HPDE6-E6E7 (cell line): ENCODE results near the gene ANO10.
"Not testable (repeated sequence)": the region's sequence is repeated elsewhere in the genome, so short reads cannot be mapped to it uniquely, and the experiment has no call there.

Experiments
- DNase-seq: peaks from one replicate; pipeline ENCODE4 v3.0.0; 2011; ENCODE audit warnings: missing footprints; ENCODE audit errors: extremely low spot score

The ANO10 gene, protein sequence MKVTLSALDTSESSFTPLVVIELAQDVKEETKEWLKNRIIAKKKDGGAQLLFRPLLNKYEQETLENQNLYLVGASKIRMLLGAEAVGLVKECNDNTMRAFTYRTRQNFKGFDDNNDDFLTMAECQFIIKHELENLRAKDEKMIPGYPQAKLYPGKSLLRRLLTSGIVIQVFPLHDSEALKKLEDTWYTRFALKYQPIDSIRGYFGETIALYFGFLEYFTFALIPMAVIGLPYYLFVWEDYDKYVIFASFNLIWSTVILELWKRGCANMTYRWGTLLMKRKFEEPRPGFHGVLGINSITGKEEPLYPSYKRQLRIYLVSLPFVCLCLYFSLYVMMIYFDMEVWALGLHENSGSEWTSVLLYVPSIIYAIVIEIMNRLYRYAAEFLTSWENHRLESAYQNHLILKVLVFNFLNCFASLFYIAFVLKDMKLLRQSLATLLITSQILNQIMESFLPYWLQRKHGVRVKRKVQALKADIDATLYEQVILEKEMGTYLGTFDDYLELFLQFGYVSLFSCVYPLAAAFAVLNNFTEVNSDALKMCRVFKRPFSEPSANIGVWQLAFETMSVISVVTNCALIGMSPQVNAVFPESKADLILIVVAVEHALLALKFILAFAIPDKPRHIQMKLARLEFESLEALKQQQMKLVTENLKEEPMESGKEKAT

DNA sequence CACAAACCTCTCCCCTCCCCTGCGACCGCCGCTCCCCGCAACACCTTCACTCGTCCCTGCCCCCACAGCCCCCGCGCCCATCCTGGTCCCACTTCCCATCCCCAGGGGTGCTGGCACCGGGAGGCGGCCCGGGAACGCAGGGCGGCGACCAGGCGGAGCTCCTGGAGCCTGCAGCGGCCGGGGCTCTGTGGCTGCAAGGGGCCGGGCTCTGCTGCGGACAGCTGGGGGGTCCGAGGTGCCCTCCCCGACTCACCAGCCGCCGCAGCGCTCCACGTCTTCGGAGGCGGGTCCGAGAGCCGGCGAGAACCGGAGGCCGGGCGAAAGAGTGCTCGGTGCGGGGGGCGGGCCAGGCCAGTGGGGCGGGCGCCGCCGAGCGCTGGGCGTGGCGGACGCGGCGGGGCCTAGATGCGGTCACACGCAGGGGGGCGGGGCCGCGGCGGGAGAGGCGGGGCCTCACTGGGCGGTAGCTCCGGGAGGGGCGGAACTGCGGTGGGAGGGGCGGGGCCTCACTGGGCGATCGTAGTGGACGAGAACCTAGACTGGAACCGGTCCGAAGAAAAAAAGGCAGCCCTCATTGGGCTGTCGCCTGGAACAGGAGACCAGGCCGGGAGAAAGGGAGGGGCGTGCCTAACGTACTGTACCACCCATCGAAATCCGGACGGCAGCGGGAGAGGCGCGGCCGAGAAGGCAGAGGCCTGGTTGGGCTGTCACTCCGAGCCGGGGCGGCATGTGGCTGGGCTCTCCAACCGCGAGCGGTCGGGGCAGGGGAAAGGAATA, at the start of gene ANO10:
Gene ANO10 (minus strand): TSS at position 356 of the 777 bp plus-strand sequence. CDS start 16,159 bp downstream, outside the sequence.
- DNase-seq: peak; percentile 79

- no peak for DNase-seq
Observed at GRCh38 chr3:43670635-43671522, 49.1 kb upstream of the ANO10 start.

- not testable (repeated sequence) for DNase-seq
Observed at GRCh38 chr3:43665011-43665410, 43.2 kb upstream of the ANO10 start.

- not testable (repeated sequence) for DNase-seq
Observed at GRCh38 chr3:43661376-43661775, 39.6 kb upstream of the ANO10 start.

DNA sequence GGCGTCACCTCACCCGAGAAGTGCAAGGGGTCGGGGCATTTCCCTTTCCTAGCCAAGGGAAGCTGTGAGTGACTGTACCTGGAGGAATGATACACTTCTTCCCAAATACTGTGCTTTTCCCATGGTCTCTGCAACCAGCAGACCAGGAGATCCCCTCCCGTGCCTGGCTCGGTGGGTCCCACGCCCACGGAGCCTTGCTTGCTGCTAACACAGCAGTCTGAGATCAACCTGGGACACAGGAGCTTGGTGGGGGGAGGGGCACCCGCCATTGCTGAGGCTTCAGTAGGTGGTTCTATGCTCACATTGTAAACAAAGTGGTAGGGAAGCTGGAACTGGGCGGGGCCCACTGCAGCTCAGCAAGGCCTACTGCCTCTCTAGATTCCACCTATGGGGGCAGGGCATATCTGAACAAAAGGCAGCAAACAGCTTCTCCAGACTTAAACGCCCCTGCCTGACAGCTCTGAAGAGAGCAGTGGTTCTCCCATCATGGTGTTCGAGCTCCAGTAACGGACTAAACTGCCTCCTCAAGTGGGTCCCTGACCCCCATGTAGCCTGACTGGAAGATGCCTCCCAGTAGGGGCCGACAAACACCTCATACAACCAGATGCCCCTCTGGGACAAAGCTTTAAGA, 37.6 kb upstream of the ANO10 start:
- DNase-seq: no peak

DNA sequence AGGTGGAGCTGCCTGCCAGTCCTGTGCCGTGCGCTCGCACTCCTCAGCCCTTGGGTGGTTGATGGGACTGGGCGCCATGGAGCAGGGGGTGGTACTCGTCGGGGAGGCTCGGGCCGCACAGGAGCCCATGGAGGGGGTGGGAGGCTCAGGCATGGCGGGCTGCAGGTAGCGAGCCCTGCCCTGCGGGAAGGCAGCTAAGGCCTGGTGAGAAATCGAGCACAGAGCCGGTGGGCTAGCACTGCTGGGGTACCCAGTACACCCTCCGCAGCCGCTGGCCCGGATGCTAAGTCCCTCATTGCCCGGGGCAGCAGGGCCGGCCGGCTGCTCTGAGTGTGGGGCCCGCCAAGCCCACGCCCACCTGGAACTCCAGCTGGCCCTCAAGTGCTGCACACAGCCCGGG, 34.6 kb upstream of the ANO10 start:
- not testable (repeated sequence) for DNase-seq

DNA sequence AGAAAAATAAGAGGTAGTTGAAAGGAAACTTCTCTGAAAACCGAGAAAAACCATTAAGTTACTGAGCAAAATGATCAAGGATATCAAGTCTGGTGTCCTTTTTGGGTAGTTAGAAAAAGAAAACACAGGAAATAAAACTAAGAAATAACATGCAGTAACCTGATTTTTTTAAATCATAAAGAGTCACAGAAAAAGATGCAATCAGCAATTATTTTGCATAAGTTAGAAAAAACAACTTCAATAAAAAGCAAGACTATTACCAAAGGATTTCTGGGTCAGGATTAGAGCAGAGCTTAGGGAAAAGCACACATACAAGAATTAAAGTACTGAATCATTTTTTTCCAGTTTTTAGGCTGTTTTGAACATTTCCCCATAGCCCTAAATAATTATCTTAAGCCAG, 28.5 kb upstream of the ANO10 start:
- DNase-seq: no peak

DNA sequence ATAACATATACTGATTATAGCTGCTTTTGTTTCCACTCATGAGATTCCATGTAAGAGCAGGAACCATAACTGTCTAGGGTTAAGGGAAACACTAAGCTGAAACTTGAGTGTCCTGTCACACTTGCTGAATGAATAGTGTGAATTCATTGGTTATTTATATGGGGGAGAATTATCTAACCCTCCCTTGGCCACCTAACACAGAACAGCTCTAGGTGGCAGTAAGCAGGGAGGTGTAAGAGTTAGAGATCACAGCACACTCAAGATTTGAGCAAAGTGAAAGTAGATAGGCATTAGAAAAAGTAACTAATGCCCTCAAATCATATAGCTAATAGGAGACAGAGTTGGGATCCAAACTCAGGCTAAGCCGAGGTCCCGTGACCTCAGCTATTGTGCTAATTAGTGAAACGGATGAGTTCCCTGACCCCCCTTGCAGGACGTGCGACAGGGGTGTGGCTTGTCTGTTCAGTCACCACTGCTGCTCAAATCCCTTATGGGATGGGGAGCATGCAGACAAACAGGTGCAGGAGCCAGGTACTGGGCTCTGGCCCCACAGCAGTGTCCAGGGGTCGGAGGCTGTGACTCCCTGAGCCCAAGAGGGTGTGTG, 27.7 kb upstream of the ANO10 start:
- DNase-seq: no peak

DNA sequence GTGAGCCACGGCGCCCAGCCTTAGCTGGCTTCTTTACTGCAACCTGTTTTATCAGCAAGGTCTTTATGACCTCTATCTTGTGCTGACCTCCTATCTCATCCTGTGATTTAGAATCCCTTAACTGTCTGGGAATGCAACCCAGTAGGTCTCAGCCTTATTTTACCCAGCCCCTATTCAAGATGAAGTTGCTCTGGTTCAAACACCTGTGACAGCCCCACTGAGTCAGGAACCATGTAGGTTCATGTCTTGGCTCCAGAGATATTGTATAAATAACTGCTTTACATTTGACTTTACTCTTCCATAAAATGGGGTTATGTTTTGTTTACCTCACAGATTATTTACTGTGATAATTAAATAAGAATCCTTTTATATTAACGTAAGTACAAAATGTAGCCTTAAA, 27.1 kb upstream of the ANO10 start:
- no peak for DNase-seq

DNA sequence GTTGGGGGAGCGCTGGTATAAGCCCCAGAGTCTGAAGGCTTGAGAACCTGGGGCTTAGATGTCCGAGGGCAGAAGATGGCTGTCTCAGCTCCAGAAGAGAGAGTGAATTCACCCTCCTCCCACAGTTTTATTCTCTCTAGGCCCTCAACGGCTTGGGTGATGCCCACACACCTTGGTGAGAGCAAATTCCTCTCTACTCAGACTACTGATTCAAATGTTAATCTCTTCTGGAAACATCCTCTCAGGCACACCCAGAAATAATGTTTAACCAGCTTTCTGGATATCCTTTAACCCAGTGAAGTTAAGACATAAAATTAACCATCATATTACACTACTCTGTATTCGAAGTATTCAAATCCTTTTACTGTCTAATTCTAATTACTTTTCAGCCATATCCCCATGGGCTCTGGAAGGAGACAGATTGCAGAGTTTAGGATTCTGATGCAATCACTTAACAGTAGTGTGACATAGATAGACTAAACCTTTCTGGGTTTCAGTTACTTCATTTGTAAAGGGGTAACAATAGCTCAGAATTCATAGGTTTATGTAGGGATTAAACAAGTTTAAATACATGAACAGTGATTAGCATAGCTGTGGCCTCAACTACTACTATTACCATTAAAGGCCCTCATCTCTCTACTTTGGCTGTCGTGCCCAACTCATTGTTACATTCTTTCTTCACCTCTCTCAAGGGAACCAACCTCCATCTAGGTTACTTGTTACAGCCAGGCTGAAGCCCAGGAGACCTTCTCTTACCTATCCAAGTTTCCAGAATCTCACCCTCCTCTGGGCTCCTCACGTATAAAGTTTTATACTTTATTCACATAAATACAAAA, 25.7 kb upstream of the ANO10 start:
- DNase-seq: no peak

GRCh38 chr3:43644443-43644842, 22.6 kb upstream of the ANO10 start:
- no peak for DNase-seq

- no peak for DNase-seq
Observed at GRCh38 chr3:43641306-43642114, 19.7 kb upstream of the ANO10 start.

GRCh38 chr3:43640681-43641080, 18.9 kb upstream of the ANO10 start:
- no peak for DNase-seq

GRCh38 chr3:43638594-43639447, 17.0 kb upstream of the ANO10 start:
- no peak for DNase-seq

- no peak for DNase-seq
Observed at GRCh38 chr3:43637702-43638101, 15.9 kb upstream of the ANO10 start.

- DNase-seq: no peak
Observed at GRCh38 chr3:43632986-43633385, 11.2 kb upstream of the ANO10 start.

DNA sequence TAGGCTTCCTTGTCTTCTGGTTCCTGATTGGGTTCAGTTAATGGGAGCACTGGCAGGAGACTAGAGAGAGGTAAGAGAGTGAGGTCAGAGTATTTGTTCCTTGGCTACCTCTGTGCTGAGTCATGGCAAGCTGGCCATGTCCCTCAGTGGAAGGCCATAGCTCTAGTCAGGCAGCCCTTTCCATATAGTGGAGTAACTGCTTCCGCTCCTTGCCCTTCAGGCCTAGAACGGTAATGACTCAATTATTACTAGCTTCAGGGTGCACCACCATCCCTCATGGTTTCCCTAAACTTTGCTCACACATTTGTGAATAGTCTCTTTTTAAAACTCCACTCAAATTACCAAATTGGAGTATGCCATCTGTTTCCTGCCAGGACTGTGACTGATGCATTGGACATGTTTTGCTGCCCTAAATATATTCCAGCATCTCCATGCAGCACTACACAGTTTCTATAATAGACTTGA, 10.5 kb upstream of the ANO10 start:
- peak; percentile 15 for DNase-seq

GRCh38 chr3:43629741-43630140, 7.9 kb upstream of the ANO10 start:
- no peak for DNase-seq
